Hepatocyte (in vitro differentiated cells): ENCODE data around the gene KIF1B.

Source experiments
- EZH2 ChIP-seq: fragments of 200-600 bp; sonication (generic); IDR thresholded peaks from 2 replicates; pipeline ENCODE4 v1.6.1; 2016; ENCODE audit warnings: antibody characterized with exemption, mild to moderate bottlenecking, borderline replicate concordance
- EZH2phosphoT487 ChIP-seq: fragments of 200-600 bp; sonication (generic); IDR thresholded peaks from one replicate; pipeline ENCODE4 v1.6.1; 2018; ENCODE audit warnings: antibody characterized with exemption, mild to moderate bottlenecking, low read depth, moderate library complexity; ENCODE audit not compliant: unreplicated experiment, severe bottlenecking
- TF ChIP-seq, protein P1 (sequence below): fragments of 200-600 bp; sonication (generic); IDR thresholded peaks from 2 replicates; pipeline ENCODE4 v1.5.1; 2016; ENCODE audit warnings: antibody characterized with exemption, mild to moderate bottlenecking; ENCODE audit not compliant: poor library complexity

DNA sequence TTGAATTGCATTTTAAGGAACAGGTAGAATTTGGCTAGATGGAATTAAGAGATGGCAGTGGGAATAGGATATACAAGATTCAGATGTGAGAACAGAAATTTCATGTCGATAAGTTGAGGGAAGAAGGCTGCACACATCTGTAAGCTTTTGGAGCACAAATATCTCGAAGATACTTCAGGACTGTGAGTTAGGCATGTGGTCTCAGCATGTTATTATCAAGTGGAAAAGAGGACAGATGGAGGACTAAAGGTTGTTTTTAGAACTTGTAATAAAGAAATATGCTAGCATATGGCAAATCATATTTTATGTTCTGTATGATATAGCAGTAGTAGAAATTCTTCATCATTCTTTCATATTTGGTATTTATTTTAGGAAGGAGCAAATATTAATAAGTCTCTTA is 61.5 kb downstream of the KIF1B start:
- no peak for TF ChIP-seq EZH2
- TF ChIP-seq, protein P1, sequence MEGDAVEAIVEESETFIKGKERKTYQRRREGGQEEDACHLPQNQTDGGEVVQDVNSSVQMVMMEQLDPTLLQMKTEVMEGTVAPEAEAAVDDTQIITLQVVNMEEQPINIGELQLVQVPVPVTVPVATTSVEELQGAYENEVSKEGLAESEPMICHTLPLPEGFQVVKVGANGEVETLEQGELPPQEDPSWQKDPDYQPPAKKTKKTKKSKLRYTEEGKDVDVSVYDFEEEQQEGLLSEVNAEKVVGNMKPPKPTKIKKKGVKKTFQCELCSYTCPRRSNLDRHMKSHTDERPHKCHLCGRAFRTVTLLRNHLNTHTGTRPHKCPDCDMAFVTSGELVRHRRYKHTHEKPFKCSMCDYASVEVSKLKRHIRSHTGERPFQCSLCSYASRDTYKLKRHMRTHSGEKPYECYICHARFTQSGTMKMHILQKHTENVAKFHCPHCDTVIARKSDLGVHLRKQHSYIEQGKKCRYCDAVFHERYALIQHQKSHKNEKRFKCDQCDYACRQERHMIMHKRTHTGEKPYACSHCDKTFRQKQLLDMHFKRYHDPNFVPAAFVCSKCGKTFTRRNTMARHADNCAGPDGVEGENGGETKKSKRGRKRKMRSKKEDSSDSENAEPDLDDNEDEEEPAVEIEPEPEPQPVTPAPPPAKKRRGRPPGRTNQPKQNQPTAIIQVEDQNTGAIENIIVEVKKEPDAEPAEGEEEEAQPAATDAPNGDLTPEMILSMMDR = no peak
- TF ChIP-seq EZH2phosphoT487 = no peak
